HG03139 (cell line): ENCODE data around the gene KRT33A.
"Not testable (repeated sequence)": the region's sequence is repeated elsewhere in the genome, so short reads cannot be mapped to it uniquely, and the experiment has no call there.

ENCODE experiments used
- ATAC-seq: cut with Tn5 transposase; IDR thresholded peaks from one replicate; pipeline ENCODE4 v1.9.1; 2021; ENCODE audit not compliant: unreplicated experiment

The KRT33A gene

DNA sequence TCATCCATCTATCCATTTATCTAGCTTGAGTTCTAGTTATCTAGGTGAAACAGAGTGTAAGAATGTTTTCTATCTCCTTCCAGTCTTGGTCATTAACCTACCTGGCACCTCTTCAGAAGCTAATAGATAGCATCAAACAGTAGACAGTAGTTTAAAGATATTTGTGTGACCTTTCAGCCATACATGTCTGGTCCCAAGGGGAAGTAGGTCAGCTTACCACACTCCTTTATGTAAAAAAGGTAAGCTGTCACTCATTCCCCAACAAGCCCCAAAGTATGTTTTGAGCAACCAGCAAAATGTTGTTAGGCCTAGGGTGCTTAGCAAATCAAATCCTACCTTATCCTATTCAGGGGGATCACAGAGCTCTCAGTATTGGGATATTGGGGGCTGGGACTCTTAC, 15.4 kb upstream of the KRT33A start:
- no peak for ATAC-seq

GRCh38 chr17:41363881-41364280, 13.3 kb upstream of the KRT33A start:
- ATAC-seq = no peak

GRCh38 chr17:41360296-41360995, 9.8 kb upstream of the KRT33A start:
- ATAC-seq = no peak

- ATAC-seq = no peak
Measured at GRCh38 chr17:41354536-41354935, 3.9 kb upstream of the KRT33A start.

DNA sequence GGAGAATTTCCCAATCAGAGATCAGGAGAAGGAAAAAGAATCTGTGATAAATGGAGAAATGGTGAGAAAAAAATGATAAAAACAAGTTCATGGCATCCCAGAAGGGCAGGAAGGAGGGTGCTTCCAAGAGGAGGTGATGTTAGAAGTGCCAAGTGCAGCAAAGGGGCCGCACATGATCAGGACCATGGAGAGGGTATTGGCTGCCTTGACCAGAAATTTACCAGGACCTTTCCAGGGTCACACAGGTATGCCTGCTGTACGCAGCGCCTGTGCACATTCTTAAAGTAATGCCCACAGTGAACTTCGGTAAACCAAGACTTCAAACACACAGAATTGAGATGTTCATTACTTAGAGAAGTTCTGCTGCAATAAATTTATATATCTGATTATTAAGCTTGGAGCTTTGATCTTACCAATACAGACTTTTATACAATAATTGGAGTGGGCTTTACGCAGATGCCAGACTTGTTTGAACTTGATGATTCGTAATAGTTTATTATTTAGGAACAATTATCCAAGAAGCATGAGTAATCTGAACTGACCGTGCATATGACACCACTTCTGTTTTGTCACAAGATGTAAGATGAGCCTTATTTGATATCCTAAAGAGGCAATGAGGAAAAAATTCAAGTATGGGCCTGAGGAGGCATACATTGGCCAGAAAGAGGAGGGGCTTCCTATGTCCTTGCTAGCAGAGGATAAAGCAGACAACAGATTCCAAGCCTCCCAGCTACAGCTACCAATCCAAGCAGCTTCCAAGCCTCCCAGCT, 2.2 kb upstream of the KRT33A start:
- no peak for ATAC-seq

GRCh38 chr17:41351177-41351576, 549 bp upstream of the KRT33A start:
- no peak for ATAC-seq

GRCh38 chr17:41347869-41348760, 2.5 kb downstream of the KRT33A start:
- no peak for ATAC-seq

DNA sequence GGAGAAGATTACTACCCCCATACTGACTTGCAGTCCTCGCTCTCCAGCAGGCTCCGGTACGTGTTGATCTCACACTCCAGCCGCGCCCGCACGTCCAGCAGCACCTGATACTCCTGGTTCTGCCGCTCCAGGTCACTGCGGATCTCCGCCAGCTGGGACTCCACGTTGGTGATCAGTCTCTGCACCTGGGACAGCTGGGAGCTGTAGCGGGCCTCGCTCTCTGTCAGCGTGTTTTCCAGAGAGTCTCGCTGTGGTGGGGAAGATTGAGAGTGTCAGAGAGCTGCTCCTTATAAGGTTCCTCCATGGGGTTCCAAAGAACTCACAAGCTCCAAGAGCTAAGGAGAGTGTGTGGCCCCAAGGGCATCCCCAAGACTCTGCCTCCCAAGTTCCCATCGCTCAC, 4.2 kb downstream of the KRT33A start:
- not testable (repeated sequence) for ATAC-seq

- no peak for ATAC-seq
Measured at GRCh38 chr17:41345992-41346391, 4.6 kb downstream of the KRT33A start.

- ATAC-seq = no peak
Measured at GRCh38 chr17:41343029-41343428, 7.6 kb downstream of the KRT33A start.

DNA sequence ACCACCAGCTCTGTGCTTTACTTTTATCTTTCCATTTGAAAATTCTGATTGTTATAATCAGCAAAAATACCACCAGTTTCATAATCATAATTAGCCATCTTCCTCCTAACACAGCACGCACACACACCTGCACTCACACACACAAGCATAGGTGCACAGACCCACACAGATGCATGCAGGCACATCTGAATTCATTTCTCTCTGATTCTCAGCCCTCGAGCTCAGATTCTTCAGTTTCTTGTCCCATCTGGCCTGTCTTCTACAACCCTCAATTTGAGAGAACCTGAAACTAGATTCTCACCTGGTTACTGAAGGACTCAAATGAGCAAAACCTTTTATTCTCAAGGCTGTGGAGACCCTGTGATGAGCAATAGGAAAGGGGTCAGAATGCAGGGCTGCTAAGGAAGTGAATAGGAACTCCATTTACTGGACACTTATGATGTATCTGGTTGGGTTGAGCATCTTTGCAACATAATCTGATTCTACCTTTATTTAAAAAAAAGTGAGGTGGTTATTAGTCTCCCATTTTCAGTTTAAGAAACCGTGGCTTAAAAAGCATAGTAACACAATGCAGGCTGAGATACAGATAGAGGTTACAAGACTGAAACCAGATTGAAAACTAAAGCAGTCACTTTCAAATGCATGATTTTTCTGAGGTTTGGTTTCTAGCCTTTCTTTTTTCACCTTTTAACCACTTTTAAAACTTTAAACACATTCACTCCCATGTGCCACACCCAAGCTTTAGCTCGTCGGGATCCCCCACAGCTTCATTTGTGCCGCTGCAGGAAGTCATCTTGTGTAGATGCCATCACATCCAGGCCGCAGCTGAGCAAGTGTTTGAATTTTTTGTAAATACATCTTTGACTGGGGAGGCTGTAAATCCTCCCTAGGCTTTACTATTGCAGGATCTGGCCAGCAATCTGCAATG, 9.4 kb downstream of the KRT33A start:
- no peak for ATAC-seq

- ATAC-seq = no peak
Measured at GRCh38 chr17:41340494-41340893, 10.1 kb downstream of the KRT33A start.

- no peak for ATAC-seq
Measured at GRCh38 chr17:41339571-41340172, 11.0 kb downstream of the KRT33A start.

DNA sequence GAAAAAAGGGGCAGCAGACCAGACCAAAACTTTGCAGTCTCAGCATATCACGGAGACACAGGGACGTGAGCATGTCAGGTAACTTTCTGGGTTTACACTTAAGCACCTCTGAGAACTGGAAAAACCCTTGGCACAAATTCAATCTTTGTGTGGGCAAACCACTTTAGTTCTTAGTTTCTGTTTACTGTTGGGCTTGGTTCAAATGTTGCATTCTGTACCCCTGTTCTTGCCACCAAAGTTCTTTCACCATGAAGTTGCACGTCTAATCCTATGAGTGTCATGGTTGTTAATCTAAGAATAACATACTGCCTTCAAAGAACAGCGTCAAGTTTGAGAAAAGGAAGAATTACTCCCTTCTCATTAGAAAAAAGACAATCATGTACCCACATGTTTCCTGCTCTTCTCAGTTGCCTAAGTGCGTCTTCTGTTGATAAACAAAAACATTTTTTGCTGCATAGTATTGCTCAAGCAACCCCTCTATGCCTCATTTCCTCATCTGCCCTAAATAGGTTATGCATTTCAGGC, 11.6 kb downstream of the KRT33A start:
- ATAC-seq = no peak

- ATAC-seq = no peak
Measured at GRCh38 chr17:41335747-41336146, 14.9 kb downstream of the KRT33A start.

- ATAC-seq = no peak
Measured at GRCh38 chr17:41334385-41335305, 16.0 kb downstream of the KRT33A start.

DNA sequence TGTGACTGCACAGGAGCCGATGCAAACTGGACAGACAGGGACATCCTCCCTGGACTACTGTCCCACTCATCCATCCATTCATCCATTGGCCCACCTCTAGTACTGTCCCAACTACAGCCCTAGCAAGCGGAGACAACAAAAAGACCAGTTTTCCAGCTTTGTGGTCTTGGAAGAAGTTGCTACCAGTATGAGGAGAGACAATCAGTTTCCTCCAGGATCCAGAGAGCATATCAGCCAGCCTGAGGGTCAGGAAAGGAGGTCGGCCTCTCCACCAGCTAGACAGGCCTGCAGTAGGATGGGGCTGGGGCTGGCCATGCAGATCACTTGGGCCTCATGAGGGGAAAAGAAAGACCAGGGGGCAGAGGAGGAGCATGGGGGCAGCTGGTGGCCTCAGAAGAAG, 16.8 kb downstream of the KRT33A start:
- ATAC-seq = no peak

GRCh38 chr17:41333098-41333497, 17.5 kb downstream of the KRT33A start:
- no peak for ATAC-seq

- ATAC-seq = no peak
Measured at GRCh38 chr17:41332239-41332638, 18.4 kb downstream of the KRT33A start.
